CD4-positive, alpha-beta memory T cell (primary cell): Measurements from ENCODE around the gene APOC1. TPM values are rescaled to one million over a fixed set of nuclear protein-coding genes. Genes with fewer than 3 reads are reported as not detected.
A peak's percentile ranks its signal among the peaks of the same experiment; 100 is the strongest.

Experiments
- CTCF ChIA-PET: fragments of 350-600 bp; sonication (Branson Sonifier 250); formaldehyde crosslinking; loops from one replicate; lab custom pipeline; 2021; ENCODE audit warnings: inconsistent platforms; ENCODE audit not compliant: partially characterized antibody; lab: Charles Lee
- POLR2A ChIA-PET: fragments of 350-600 bp; sonication (Branson Sonifier 250); formaldehyde crosslinking; loops from one replicate; lab custom pipeline; 2021; ENCODE audit not compliant: partially characterized antibody; lab: Charles Lee
- DNase-seq, 5 donors: peaks; one replicate each; pipeline versions ENCODE4 v3.0.0 to v3.0.0-alpha.2; 2020 to 2022; ENCODE audit warnings: mixed read lengths in 1 of 5
- H3K27ac ChIP-seq: one replicate; pipeline ENCODE4 v1.7.0; 2013; ENCODE audit warnings: low read depth, low read length
- H3K27me3 ChIP-seq: 2 replicates; pipeline ENCODE4 v1.7.0; 2013; ENCODE audit warnings: mild to moderate bottlenecking, low read length, moderate library complexity; ENCODE audit not compliant: insufficient read depth
- H3K36me3 ChIP-seq: 2 replicates; pipeline ENCODE4 v1.7.0; 2013; ENCODE audit warnings: mild to moderate bottlenecking, low read length, moderate library complexity; ENCODE audit not compliant: insufficient read depth
- H3K4me1 ChIP-seq: 2 replicates; pipeline ENCODE4 v1.7.0; 2013; ENCODE audit warnings: mild to moderate bottlenecking, low read length, moderate library complexity; ENCODE audit not compliant: insufficient read depth
- H3K4me3 ChIP-seq, 2 donors: one replicate each; pipeline ENCODE4 v1.7.0; 2013; ENCODE audit warnings: low read length in 2 of 2, mild to moderate bottlenecking in 1 of 2
- H3K9me3 ChIP-seq, 2 donors: one replicate each; pipeline ENCODE4 v1.7.0; 2013; ENCODE audit warnings: low read length in 2 of 2, control low read depth in 1 of 2; ENCODE audit not compliant: control insufficient read depth in 1 of 2
- H3K27ac Mint-ChIP-seq, 7 donors: one replicate each; pipeline ENCODE4 v1.8.0; 2020 to 2021; ENCODE audit warnings: mixed read lengths in 7 of 7, mild to moderate bottlenecking in 6 of 7, inconsistent platforms in 3 of 7, moderate library complexity in 3 of 7
- H3K27me3 Mint-ChIP-seq, 2 donors: one replicate each; pipeline ENCODE4 v1.8.0; 2020 to 2021; ENCODE audit warnings: mixed read lengths in 2 of 2
- H3K36me3 Mint-ChIP-seq, 2 donors: one replicate each; pipeline ENCODE4 v1.8.0; 2020 to 2021; ENCODE audit warnings: mixed read lengths in 2 of 2, inconsistent platforms in 1 of 2, mild to moderate bottlenecking in 1 of 2
- H3K4me1 Mint-ChIP-seq, 4 donors: one replicate each; pipeline ENCODE4 v1.8.0; 2020 to 2021; ENCODE audit warnings: mixed read lengths in 4 of 4, mild to moderate bottlenecking in 1 of 4
- H3K4me3 Mint-ChIP-seq, 8 donors: one replicate each; pipeline ENCODE4 v1.8.0; 2020 to 2021; ENCODE audit warnings: mixed read lengths in 8 of 8, mild to moderate bottlenecking in 7 of 8, moderate library complexity in 6 of 8, inconsistent platforms in 3 of 8
- H3K9me3 Mint-ChIP-seq, 8 donors: one replicate each; pipeline ENCODE4 v1.8.0; 2020 to 2021; ENCODE audit warnings: mixed read lengths in 8 of 8, mild to moderate bottlenecking in 5 of 8, inconsistent platforms in 3 of 8, moderate library complexity in 1 of 8
- intact Hi-C: fragments of 100-400 bp; cut with micrococcal nuclease; formaldehyde crosslinking; loops from one replicate; pipeline ENCODE4 v1.15.1; 2023
- polyA plus RNA-seq, 2 donors: library from polyadenylated mRNA; unstranded; fragments of 300-500 nt; fragmentation: Illumina TruSeq; gene quantifications; one replicate each; pipeline ENCODE4 v1.2.3, GENCODE V29; 2021
- total RNA-seq, 2 experiments: library from RNA; stranded (reverse); gene quantifications; one replicate each; pipeline ENCODE4 v1.2.3, GENCODE V29; 2021

APOC1 gene
- total and polyA plus RNA-seq, 4 experiments from 2014 or later = 6.4 to 7.0 TPM; not detected in 2

- peak; percentile 100 for DNase-seq
- CTCF ChIA-PET = no interaction called here
Observed at GRCh38 chr19:44890366-44891015, 23.9 kb upstream of the APOC1 start.

DNA sequence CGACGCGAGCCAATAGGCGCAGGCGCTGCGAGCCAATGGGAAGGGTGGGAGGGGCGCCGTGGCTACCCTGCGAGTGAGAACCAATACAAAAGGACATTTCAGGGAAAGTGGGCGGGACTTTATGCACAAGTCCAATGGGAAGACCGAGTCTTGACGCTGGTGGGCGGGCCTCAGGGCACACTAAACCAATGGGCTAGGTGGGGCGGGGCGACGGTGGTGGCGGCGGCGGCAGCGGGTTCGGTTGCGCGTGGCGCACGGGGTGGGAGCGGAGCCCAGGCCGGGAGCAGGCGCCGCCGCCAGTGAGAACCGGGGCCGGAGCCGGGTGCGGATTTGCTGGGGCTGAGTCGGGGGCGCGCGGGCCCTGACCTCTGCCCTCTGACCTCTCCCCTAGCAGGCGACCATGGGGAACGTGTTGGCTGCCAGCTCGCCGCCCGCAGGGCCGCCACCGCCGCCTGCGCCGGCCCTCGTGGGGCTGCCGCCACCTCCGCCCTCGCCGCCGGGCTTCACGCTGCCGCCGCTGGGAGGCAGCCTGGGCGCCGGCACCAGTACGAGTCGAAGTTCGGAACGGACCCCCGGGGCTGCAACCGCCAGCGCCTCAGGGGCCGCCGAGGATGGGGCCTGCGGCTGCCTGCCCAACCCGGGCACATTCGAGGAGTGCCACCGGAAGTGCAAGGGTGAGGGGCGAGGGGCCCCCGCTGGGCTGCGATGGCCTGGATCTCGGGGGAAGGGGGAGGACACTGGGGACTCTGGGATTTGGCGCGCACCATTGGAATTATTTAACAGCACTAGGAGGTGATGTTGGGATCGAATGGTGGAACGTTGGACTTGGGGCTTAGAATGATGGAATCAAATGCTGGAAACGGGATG is 23.2 kb upstream of the APOC1 start, which contains the start of gene TOMM40:
TOMM40 (plus strand) TSS at position 239 of the 867 bp plus-strand sequence; CDS start at position 401, 162 bp downstream.
- Mint-ChIP-seq H3K27ac (peak within 1 kb of the TSS; percentile 83 to 97 (median 95)), H3K36me3 (peaks cover 22 to 33% of the 10 kb centered on the region in 2 donors), H3K4me1 (peaks cover 19 to 35% (median 28%) of the 10 kb centered on the region in 4 donors), H3K4me3 (peak within 1 kb of the TSS; percentile 80 to 95 (median 90)), H3K9me3 (peaks cover 0 to 6% (median 0%) of the 10 kb centered on the region in 8 donors), H3K27me3 (no peaks in the 10 kb centered on the region)
- ChIA-PET CTCF (no interaction called here), POLR2A (interaction anchor here (0.6 to 1.4 kb wide), 9 partner anchors 14 to 972 kb away, joined by 3 to 13 read pairs (median 4); partner anchors contain the start of genes APOE, BLOC1S3, CLPTM1 and PPP1R37)
- DNase-seq = peak in 1 of 5 donors; percentile 54
- Histone ChIP-seq H3K4me3 (peak within 1 kb of the TSS; percentile 62 to 78), H3K36me3 (peaks cover 29% of the 10 kb centered on the region), H3K27ac (peak within 1 kb of the TSS; percentile 83), H3K27me3 (no peaks in the 10 kb centered on the region), H3K9me3 (no peaks in the 10 kb centered on the region), H3K4me1 (peaks cover 22% of the 10 kb centered on the region)
- intact Hi-C loops = loop anchor here (2.0 to 5.0 kb wide), 4 partner anchors 44 to 516 kb away; partner anchors contain the start of genes BCL3, NECTIN2, POLR1G and PPP1R13L

More at GRCh38 chr19:44890366-44891015, 23.9 kb upstream of the APOC1 start:
- peaks cover 19 to 35% (median 28%) of the 10 kb centered on the region in 4 donors for H3K4me1 Mint-ChIP-seq
- no peaks in the 10 kb centered on the region for H3K27me3 Mint-ChIP-seq
- peaks cover 22% of the 10 kb centered on the region for H3K4me1 ChIP-seq
- peaks cover 24% of the 10 kb centered on the region for H3K36me3 ChIP-seq
- H3K9me3 Mint-ChIP-seq = peaks cover 0 to 6% (median 0%) of the 10 kb centered on the region in 8 donors
- H3K27me3 ChIP-seq = no peaks in the 10 kb centered on the region
- H3K4me3 ChIP-seq = peak overlapping the region; percentile 36 to 59
- H3K27ac Mint-ChIP-seq = peak overlapping the region; percentile 83 to 97 (median 95)
- no peaks in the 10 kb centered on the region for H3K9me3 ChIP-seq
- POLR2A ChIA-PET = interaction anchor here (0.6 to 1.4 kb wide), 9 partner anchors 15 to 973 kb away, joined by 3 to 13 read pairs (median 4); partner anchors contain the start of genes APOE, BLOC1S3, CLASRP and CLPTM1
- H3K4me3 Mint-ChIP-seq = peak overlapping the region; percentile 80 to 95 (median 89)
- peak overlapping the region; percentile 83 for H3K27ac ChIP-seq
- intact Hi-C loops = loop anchor here (1.0 to 5.0 kb wide), 6 partner anchors 44 to 517 kb away; partner anchors contain the start of genes BCL3, BLOC1S3, CLPTM1 and NECTIN2
- peaks cover 16 to 26% of the 10 kb centered on the region in 2 donors for H3K36me3 Mint-ChIP-seq

DNA sequence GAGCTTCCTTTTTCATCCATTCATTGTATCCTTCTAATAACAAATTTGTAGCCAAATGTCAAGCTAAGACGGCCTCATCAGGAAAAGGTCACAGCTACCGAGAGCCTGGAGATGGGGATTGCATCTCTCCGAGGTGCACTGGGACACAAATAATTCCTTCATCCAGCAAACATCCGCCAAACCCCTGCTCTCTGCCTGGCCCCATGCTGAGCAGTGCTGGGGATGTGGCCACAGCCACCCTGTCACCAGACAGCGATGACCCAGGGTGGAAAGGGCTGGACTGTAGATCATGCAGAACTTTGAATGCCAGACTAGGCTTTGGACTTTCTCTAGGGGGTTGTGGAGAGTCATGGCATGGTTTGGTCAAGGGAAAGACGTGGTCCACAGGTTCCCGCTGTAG is 21.5 kb upstream of the APOC1 start:
- CTCF ChIA-PET = interaction anchor here (1.0 to 1.5 kb wide), 3 partner anchors 10 to 59 kb away, joined by 3 to 5 read pairs (median 4); no protein-coding TSS in a partner anchor
- Mint-ChIP-seq H3K36me3 (peaks cover 29 to 43% of the 10 kb centered on the region in 2 donors), H3K27me3 (no peaks in the 10 kb centered on the region), H3K27ac (peak overlapping the region in 6 of 7 donors; percentile 53 to 93 (median 67)), H3K4me1 (peaks cover 19 to 35% (median 27%) of the 10 kb centered on the region in 4 donors), H3K9me3 (peaks cover 0 to 6% (median 0%) of the 10 kb centered on the region in 8 donors), H3K4me3 (peak overlapping the region; percentile 52 to 94 (median 82))
- Histone ChIP-seq H3K27me3 (no peaks in the 10 kb centered on the region), H3K36me3 (peaks cover 38% of the 10 kb centered on the region), H3K27ac (no peak overlapping the region), H3K4me3 (no peak overlapping the region), H3K9me3 (no peaks in the 10 kb centered on the region), H3K4me1 (peaks cover 22% of the 10 kb centered on the region)
- intact Hi-C loops = loop anchor here (5.0 kb wide), 3 partner anchors 109 to 514 kb away; partner anchors contain the start of genes BCL3, POLR1G, PPP1R13L and RELB
- POLR2A ChIA-PET = no interaction called here
- no peak for DNase-seq

- Mint-ChIP-seq H3K4me1 (peaks cover 19 to 35% (median 27%) of the 10 kb centered on the region in 4 donors), H3K27me3 (no peaks in the 10 kb centered on the region), H3K27ac (peak overlapping the region in 2 of 7 donors; percentile 64 to 66), H3K4me3 (peak overlapping the region in 6 of 8 donors; percentile 32 to 94 (median 80)), H3K9me3 (peaks cover 0 to 8% (median 0%) of the 10 kb centered on the region in 8 donors), H3K36me3 (peaks cover 29 to 47% of the 10 kb centered on the region in 2 donors)
- CTCF ChIA-PET = interaction anchor here (1.0 to 1.5 kb wide), 2 partner anchors 9 to 10 kb away, joined by 3 to 4 read pairs; no protein-coding TSS in a partner anchor
- H3K27ac ChIP-seq = no peak overlapping the region
- H3K4me1 ChIP-seq = peaks cover 22% of the 10 kb centered on the region
- no peaks in the 10 kb centered on the region for H3K9me3 ChIP-seq
- POLR2A ChIA-PET = no interaction called here
- intact Hi-C loops = loop anchor here (5.0 kb wide), 3 partner anchors 109 to 514 kb away; partner anchors contain the start of genes BCL3, POLR1G, PPP1R13L and RELB
- H3K4me3 ChIP-seq = no peak overlapping the region
- H3K27me3 ChIP-seq = no peaks in the 10 kb centered on the region
- no peak for DNase-seq
- H3K36me3 ChIP-seq = peaks cover 41% of the 10 kb centered on the region
Observed at GRCh38 chr19:44893332-44894051, 20.9 kb upstream of the APOC1 start.

DNA sequence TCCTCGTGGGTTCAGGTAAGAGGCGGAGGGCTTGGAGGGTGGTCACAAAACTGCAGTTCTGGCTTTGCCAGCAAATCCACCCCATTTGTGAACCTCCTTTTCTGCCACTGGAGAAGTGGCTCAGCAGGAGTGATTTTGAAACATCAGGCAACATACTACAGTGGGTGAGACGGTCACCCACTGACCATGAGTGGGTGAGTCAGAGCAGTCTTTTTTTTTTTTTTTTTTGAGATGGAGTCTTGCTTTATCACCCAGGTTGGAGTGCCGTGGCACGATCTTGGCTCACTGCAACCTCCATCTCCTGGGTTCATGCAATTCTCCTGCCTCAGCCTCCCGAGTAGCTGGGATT is 20.4 kb upstream of the APOC1 start:
- CTCF ChIA-PET = interaction anchor here (1.1 kb wide), 1 partner anchor 10 kb away, joined by 3 read pairs; no protein-coding TSS in a partner anchor
- H3K27ac Mint-ChIP-seq = no peak overlapping the region

DNA sequence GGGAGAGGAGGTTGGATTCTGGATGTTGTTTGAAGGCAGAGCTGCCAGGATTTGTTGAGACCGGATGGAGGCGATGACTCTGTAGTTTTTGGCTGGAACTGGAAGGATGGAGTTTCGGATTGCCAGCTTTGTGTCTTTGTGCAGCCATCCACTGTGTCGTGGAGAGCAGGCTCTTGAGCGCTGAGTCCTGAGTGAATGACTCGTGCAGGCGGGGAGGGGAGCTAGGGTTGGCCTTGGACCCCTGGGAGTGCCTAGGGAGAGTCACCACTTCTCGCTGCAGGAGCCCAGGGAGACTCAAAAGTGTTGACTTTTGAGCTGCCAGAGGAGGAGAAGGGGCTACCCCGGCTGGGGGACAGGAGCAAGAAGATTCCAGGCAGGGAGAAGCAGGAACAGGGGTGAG is 19.5 kb upstream of the APOC1 start:
- no peak for DNase-seq
- ChIA-PET POLR2A (no interaction called here), CTCF (interaction anchor here (1.1 kb wide), 1 partner anchor 9 kb away, joined by 3 read pairs; no protein-coding TSS in a partner anchor)
- no peak overlapping the region for H3K27ac ChIP-seq
- intact Hi-C loops = loop anchor here (5.0 kb wide), 3 partner anchors 107 to 512 kb away; partner anchors contain the start of genes BCL3, POLR1G, PPP1R13L and RELB
- Mint-ChIP-seq H3K9me3 (peaks cover 0 to 8% (median 0%) of the 10 kb centered on the region in 8 donors), H3K4me1 (peaks cover 16 to 32% (median 24%) of the 10 kb centered on the region in 4 donors), H3K27me3 (no peaks in the 10 kb centered on the region), H3K36me3 (peaks cover 29 to 52% of the 10 kb centered on the region in 2 donors), H3K4me3 (no peak overlapping the region), H3K27ac (peak overlapping the region in 1 of 7 donors; percentile 37)
- H3K4me3 ChIP-seq = no peak overlapping the region
- peaks cover 41% of the 10 kb centered on the region for H3K36me3 ChIP-seq
- H3K9me3 ChIP-seq = no peaks in the 10 kb centered on the region
- H3K4me1 ChIP-seq = peaks cover 15% of the 10 kb centered on the region
- H3K27me3 ChIP-seq = no peaks in the 10 kb centered on the region

More for the DNA sequence above, 20.4 kb upstream of the APOC1 start:
- Mint-ChIP-seq H3K4me3 (peak overlapping the region in 1 of 8 donors; percentile 6), H3K9me3 (peaks cover 0 to 8% (median 0%) of the 10 kb centered on the region in 8 donors), H3K27me3 (no peaks in the 10 kb centered on the region), H3K36me3 (peaks cover 29 to 47% of the 10 kb centered on the region in 2 donors), H3K4me1 (peaks cover 18 to 33% (median 26%) of the 10 kb centered on the region in 4 donors)
- Histone ChIP-seq H3K9me3 (no peaks in the 10 kb centered on the region), H3K4me1 (peaks cover 22% of the 10 kb centered on the region), H3K27ac (no peak overlapping the region), H3K36me3 (peaks cover 41% of the 10 kb centered on the region), H3K27me3 (no peaks in the 10 kb centered on the region), H3K4me3 (no peak overlapping the region)
- POLR2A ChIA-PET = no interaction called here
- intact Hi-C loops = loop anchor here (5.0 kb wide), 3 partner anchors 108 to 513 kb away; partner anchors contain the start of genes BCL3, POLR1G, PPP1R13L and RELB
- no peak for DNase-seq
